EH (cell line): Measurements from ENCODE around the gene GPC6.
"Not testable (repeated sequence)": the region's sequence is repeated elsewhere in the genome, so short reads cannot be mapped to it uniquely, and the experiment has no call there.

Experiments
- DNase-seq: peaks from one replicate; pipeline ENCODE4 v3.0.0-alpha.2; 2015; ENCODE audit warnings: low read depth

The GPC6 gene

DNA sequence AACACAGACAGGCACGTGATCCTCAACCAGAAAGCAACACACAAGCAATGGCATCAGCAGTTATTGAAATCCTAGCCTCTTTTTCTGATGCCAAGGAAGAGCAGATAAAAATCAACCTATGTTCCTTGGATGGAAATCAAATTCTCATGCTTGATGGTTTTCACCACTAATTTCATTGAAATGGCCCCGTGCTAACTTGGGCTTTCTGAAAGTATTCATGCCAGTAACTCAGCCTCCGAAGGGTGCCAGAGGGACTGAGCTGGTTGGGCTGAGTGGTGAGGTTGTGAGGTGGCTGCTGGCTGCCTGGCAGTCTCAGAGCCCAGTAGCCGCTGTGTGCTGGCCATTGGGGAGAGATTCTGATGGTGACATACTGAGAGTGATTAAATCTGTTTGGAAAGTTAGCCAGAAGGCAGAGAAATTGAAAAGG lies 943.6 kb downstream of the GPC6 start:
- no peak for DNase-seq

DNA sequence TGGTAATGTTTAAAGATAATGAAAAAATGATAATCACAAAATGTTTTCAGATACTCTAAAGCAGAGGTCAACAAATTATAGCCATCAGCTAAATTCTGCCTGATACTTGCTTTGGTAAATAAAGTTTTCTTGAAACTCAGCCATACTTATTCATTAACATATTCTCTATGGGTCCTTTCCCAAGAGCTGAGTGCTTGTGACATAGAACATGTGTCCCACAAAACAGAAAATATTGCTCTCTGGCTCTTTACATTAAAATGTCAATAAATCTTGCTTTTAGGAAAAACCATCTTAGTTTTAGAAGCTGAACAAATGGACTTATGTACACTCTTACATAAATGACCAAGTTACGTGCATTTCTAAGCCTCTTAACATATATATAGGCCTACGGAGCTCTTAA lies 945.8 kb downstream of the GPC6 start:
- DNase-seq, result no peak

DNA sequence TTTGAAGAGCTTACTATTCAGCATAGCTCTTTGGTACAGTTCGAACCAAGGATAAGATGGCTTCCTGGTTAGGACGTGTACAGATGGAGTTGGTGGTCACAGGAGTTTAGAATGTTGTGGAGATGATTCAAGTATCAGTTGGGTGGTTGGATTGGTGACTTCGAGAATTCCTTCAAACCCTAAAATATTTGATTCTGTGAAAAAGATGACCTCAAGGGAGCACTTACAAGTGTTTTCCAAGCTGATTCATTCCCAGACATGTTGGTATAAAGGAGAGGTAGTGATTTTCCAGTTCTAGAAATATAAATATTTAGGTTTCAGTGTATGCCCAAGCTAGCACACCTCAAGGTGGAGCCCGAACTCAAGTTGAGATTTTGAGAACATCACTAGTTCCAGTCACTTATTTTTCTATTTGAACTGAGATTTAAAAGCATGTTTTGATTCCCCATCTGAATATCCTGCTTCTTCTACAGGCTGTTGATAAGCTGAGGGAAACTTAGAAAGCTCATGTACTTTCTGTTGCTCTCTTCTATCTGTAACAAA lies 946.8 kb downstream of the GPC6 start:
- peak; percentile 18 for DNase-seq

DNA sequence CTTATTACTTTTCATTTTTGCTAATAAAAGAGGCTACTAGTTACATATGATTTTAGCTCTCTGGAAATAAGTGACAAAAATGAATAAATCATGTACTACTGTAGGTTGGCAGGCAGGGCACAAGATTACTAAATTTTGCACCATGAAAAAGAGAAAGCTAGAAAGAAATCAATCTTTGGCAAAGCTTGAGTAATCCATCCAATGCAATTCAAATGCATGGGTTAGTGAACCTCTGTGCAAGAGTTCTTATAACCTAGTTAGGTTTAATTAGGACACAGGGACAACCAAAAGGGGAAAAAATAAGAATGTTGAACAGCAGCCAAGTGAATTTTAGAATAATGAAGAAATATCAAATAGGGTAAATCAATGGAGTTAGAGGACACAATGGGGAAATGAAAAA lies 947.4 kb downstream of the GPC6 start:
- no peak for DNase-seq

DNA sequence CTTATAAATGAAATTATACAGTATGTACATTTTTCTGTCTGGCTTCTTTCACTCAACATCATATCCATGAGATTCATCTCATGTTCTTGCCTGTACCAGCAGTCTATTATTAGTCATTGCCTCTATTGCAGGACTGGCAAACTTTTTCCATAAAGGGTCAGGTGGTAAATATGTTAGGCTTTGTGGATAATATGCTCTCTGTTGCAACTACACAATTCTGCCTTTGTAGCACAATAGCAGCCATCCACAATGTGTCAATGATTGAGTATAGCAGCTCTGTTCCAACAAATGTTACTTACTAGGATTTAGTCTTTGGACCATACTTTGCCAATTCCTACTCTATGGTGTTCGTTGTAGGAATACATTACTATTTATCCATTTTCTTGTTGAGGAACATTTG lies 948.5 kb downstream of the GPC6 start:
- no peak for DNase-seq

GRCh38 chr13:94176561-94176960 lies 950.0 kb downstream of the GPC6 start:
- no peak for DNase-seq

- DNase-seq, result no peak
These were observed 950.4 kb downstream of the GPC6 start for GRCh38 chr13:94177041-94177440.

DNA sequence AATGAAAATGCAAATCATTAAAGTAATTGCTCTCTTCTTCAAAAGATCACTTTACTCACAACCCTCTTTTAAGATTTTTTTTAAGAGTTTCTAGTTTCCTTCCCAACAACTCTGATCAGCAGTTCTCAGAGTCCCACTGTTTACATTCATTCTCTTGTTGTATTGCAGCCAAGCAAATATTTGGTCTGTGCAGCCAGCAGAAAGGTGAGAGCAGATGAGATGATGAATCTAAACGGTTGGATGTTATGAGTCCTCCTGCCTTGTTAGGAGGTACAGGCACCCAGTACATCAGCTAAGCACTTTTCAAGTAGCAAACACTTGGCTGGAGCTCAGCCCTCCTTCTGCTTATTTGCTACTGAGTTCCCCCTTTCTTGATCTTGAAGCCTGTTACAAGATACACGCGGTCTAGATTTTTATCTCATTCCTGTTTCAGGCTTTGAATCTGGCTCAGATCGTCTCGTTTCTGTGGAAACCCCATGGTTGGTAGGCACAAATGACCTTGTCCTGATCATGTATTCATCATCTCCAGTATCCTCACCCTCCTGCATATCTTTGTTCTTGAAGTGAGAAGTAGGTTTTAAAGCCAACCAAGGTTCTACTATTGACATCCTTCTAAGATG lies 952.1 kb downstream of the GPC6 start:
- no peak for DNase-seq

DNA sequence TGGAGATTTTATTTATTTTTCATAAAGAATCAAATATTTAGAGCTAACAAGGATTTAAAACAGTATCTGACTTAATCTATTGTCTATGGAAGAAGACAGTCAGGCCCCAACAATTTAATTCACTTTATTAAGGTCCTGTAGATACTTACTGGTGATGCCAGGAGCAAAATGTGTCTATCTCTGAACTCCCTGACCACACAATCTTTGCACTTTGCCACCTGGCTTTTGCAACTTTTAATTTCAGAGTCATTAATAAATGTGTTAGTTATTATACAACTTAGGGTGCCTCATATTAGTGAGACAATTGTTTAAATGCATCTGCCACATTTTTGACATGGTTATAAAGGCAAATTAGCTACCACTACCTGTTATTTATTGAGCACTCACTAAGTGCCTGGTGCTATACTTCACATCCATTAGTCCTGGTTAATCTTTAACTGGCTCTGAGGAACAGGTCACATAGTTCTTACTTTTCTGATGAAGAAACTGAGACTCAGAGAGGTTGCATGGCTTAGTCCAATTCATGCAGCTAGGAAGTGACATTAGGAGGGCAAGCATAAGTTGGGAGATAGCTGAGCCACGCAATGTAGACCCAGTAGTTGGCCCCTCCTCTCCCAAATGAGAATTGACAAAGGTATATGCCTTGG lies 955.0 kb downstream of the GPC6 start:
- no peak for DNase-seq

GRCh38 chr13:94182185-94182761 lies 955.7 kb downstream of the GPC6 start:
- no peak for DNase-seq

- no peak for DNase-seq
These were observed 959.9 kb downstream of the GPC6 start for GRCh38 chr13:94186470-94186869.

- no peak for DNase-seq
These were observed 961.7 kb downstream of the GPC6 start for GRCh38 chr13:94188201-94188854.

DNA sequence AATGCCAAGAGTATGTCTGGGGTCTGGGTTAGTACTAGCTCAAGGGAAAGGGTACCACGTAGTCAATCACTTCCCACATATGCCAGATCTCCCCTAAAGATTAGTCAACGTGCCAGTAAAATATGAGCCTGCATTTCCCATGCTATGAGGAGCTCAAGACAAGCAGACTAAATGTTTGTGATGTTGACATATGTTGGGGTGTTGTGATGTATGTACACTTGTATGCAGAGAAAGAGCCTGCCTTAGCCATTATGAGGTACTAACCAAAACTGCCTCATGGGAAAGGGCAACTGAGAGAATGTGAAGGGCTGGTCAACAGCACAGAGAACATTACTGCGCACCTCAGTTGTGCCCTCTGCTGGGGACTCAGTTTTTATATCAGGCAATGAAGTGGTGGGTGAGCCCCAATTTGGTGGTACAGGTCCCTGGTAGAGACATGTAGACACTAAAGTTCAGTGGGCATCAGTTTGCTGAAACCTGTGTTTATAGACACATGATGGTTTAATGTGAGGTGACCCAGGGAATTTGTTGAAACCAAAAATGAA lies 965.9 kb downstream of the GPC6 start:
- peak; percentile 27 for DNase-seq

DNA sequence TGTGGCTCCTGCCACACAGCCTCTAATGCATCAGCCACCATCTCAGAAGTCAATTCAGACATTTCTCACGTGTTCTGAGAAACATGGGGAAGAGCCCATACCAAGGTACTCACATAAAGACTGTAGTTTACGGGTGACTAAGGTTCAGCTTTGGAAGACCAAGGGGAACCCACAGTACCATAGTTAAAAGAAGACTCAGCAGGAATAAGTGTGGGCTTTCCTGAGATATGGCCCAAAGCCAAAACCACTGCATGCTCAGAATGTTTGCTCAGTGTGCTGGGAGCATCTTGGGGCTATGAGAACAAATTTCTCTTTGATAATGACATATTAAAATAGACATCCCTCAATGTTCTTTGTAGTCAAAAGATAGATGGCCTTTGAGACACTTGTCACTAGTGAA lies 969.1 kb downstream of the GPC6 start:
- peak; percentile 87 for DNase-seq

DNA sequence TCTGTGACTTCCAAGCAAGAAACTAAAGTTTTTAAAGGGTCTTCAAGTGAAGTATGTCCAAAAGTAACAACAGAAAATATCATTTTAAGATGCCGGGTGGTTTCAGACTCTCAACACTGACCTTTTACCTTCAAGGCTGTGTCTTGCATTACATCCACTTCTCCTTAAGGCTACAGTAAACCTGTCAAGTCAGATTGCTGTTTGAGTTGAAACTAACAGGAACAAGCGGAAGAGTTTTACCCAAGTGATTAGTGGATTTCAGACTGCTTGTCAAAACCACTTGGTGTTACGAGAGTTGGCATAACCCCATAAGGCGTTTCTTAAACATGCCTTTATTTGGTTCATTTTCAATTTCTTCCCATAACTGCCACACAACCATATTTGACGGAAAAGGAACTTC lies 969.8 kb downstream of the GPC6 start:
- no peak for DNase-seq

DNA sequence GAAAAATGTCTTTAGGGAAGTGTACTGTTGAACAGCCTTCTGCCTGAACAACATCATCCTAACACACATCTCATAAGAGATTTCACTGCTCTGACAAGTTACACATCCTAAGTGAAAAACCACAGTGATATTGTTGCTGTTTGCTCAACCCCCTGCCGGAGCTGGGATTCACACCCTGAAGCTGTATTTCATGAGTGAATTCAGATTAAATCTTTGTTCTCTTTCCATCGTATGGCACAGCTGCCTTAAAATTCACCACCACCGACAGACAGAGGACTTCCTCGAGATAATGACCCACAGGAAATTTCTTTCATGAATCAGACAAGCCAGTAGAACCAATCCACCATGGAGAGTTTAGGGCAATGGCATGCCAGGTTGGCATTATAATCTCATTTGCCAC lies 972.1 kb downstream of the GPC6 start:
- DNase-seq, result peak; percentile 8

DNA sequence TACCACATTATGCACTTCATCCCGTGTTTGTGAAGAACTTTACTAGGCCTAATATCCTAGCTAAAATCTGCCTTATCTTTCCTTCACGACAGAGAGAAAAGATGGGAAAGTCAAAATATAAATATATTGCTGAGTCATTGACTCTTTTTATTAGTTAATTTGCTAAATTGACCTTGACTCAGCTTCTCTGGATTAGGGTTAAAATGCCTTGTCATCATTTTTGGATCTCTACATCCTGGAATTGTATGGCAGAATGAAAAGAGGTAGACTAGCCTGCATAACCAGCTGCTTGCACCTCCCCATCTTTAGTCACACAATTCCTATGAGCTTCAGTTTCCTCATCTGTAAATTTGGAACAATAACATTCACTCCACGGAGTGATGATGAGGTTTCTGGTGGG lies 972.5 kb downstream of the GPC6 start:
- DNase-seq, result no peak

- no peak for DNase-seq
These were observed 974.4 kb downstream of the GPC6 start for GRCh38 chr13:94201022-94201421.

GRCh38 chr13:94204163-94204562 lies 977.6 kb downstream of the GPC6 start:
- no peak for DNase-seq

- DNase-seq, result no peak
These were observed 978.3 kb downstream of the GPC6 start for GRCh38 chr13:94204946-94205345.

GRCh38 chr13:94205896-94206295 lies 979.3 kb downstream of the GPC6 start:
- no peak for DNase-seq

DNA sequence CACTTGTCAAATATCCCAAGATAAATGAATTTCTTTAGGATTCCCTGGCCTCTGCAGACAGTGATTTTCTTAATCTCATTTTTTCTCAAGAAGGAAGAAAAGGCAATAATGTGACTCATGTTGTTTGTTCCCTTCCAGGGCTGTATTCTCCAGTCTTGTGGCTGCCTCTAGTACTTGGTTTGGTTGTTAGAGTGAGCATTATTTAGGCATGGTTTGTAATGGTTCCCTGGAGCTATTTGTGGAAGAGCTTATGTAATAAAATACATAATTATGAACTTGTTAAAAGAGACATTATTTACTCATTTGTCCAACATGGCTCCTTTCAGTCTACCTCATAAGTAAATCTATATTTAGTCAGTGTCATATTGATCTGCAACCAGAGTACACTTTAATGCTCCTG lies 982.5 kb downstream of the GPC6 start:
- no peak for DNase-seq

- DNase-seq, result not testable (repeated sequence)
These were observed 983.3 kb downstream of the GPC6 start for GRCh38 chr13:94209913-94210312.
